ENCODE results near the gene COL27A1.
A peak's percentile ranks its signal among the peaks of the same experiment; 100 is the strongest.
"Not testable (repeated sequence)": the region's sequence is repeated elsewhere in the genome, so short reads cannot be mapped to it uniquely, and the experiment has no call there.

The COL27A1 gene

GRCh38 chr9:114315723-114316363, 160.5 kb downstream of the COL27A1 start:
- no peak for DNase-seq (ENCODE audit: low read depth)
- no peak overlapping the region for H3K4me3 ChIP-seq (replicated peaks; ENCODE audit: low read depth, low read length)
- TF ChIP-seq CTCF (IDR thresholded peaks at IDR 0.05; ENCODE audit: low read length, missing control alignments), result no peak

- DNase-seq (ENCODE audit: low read depth), result no peak
- TF ChIP-seq CTCF (IDR thresholded peaks at IDR 0.05; ENCODE audit: low read length, missing control alignments), result no peak
- H3K4me3 ChIP-seq (replicated peaks; ENCODE audit: low read depth, low read length), result no peak overlapping the region
Measured at GRCh38 chr9:114316605-114317230, 161.4 kb downstream of the COL27A1 start.

GRCh38 chr9:114317665-114318357, 162.5 kb downstream of the COL27A1 start:
- no peak overlapping the region for H3K4me3 ChIP-seq (replicated peaks; ENCODE audit: low read depth, low read length)
- TF ChIP-seq CTCF (IDR thresholded peaks at IDR 0.05; ENCODE audit: low read length, missing control alignments), result no peak
- peak; percentile 68 for DNase-seq (ENCODE audit: low read depth)

- no peak overlapping the region for H3K4me3 ChIP-seq (replicated peaks; ENCODE audit: low read depth, low read length)
- no peak for TF ChIP-seq CTCF (IDR thresholded peaks at IDR 0.05; ENCODE audit: low read length, missing control alignments)
- no peak for DNase-seq (ENCODE audit: low read depth)
Measured at GRCh38 chr9:114318416-114318815, 163.1 kb downstream of the COL27A1 start.

- no peak for TF ChIP-seq CTCF (IDR thresholded peaks at IDR 0.05; ENCODE audit: low read length, missing control alignments)
- DNase-seq (ENCODE audit: low read depth), result no peak
- no peak overlapping the region for H3K4me3 ChIP-seq (replicated peaks; ENCODE audit: low read depth, low read length)
Measured at GRCh38 chr9:114319147-114319546, 163.8 kb downstream of the COL27A1 start.

- peak; percentile 61 for DNase-seq (ENCODE audit: low read depth)
- H3K4me3 ChIP-seq (replicated peaks; ENCODE audit: low read depth, low read length), result not testable (repeated sequence)
Measured at GRCh38 chr9:114320710-114321109, 165.4 kb downstream of the COL27A1 start.

GRCh38 chr9:114321759-114322158, 166.4 kb downstream of the COL27A1 start:
- no peak overlapping the region for H3K4me3 ChIP-seq (replicated peaks; ENCODE audit: low read depth, low read length)
- TF ChIP-seq CTCF (IDR thresholded peaks at IDR 0.05; ENCODE audit: low read length, missing control alignments), result no peak
- DNase-seq (ENCODE audit: low read depth), result no peak

GRCh38 chr9:114322160-114322818, 167.0 kb downstream of the COL27A1 start:
- DNase-seq (ENCODE audit: low read depth); H3K4me3 ChIP-seq (replicated peaks; ENCODE audit: low read depth, low read length): not testable (repeated sequence)

GRCh38 chr9:114322831-114323531, 167.6 kb downstream of the COL27A1 start, which contains the start of gene ORM1:
TSS of gene ORM1 (plus strand) at chr9:114323098. CDS start at chr9:114323134, 36 bp downstream.
- not testable (repeated sequence) for H3K4me3 ChIP-seq (replicated peaks; ENCODE audit: low read depth, low read length); DNase-seq (ENCODE audit: low read depth)

- H3K4me3 ChIP-seq (replicated peaks; ENCODE audit: low read depth, low read length); DNase-seq (ENCODE audit: low read depth): not testable (repeated sequence)
Measured at GRCh38 chr9:114323849-114324248, 168.5 kb downstream of the COL27A1 start.
